ENCODE results near the gene AMFR. TPM values are rescaled to one million over a fixed set of nuclear protein-coding genes. Genes with fewer than 3 reads are reported as not detected.

AMFR gene
- total RNA-seq, 6 experiments from 2014 or later, result 92.2 to 189 (median 137) TPM

DNA sequence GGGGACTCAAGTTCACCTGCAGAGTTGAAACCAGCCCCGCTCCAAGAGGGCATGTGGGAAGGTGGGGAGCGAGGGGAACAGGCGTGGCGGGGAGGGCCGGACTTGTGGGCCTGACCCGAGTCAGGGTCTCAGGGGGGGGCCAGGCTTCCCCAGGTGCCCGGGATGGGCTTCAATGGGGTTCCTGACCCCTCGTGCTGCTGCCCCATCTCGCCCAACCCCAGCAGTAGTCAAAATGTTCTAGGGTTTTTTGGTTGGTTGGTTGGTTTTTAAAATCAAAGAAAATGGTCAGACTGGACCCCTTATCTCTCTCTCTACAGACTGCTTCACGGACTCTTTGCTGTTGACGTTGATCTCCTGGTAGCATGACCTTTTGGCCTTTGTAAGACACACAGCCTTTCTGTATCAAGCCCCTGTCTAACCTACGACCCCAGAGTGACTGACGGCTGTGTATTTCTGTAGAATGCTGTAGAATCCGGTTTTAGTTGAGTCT lies 69.5 kb downstream of the AMFR start:
- intact Hi-C loops (cut with DNase I), result no loop called here
- peaks cover 0 to 2% (median 0%) of the 10 kb centered on the region in 4 donors for H3K36me3 ChIP-seq
- peak overlapping the region in 2 of 3 donors; percentile 38 to 45 for H3K27ac ChIP-seq
- no peaks in the 10 kb centered on the region for H3K9me3 ChIP-seq
- no peak overlapping the region for H3K4me3 ChIP-seq
- TF ChIP-seq, protein P1, sequence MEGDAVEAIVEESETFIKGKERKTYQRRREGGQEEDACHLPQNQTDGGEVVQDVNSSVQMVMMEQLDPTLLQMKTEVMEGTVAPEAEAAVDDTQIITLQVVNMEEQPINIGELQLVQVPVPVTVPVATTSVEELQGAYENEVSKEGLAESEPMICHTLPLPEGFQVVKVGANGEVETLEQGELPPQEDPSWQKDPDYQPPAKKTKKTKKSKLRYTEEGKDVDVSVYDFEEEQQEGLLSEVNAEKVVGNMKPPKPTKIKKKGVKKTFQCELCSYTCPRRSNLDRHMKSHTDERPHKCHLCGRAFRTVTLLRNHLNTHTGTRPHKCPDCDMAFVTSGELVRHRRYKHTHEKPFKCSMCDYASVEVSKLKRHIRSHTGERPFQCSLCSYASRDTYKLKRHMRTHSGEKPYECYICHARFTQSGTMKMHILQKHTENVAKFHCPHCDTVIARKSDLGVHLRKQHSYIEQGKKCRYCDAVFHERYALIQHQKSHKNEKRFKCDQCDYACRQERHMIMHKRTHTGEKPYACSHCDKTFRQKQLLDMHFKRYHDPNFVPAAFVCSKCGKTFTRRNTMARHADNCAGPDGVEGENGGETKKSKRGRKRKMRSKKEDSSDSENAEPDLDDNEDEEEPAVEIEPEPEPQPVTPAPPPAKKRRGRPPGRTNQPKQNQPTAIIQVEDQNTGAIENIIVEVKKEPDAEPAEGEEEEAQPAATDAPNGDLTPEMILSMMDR (IDR thresholded peaks at IDR 0.05), result no peak
- TF ChIP-seq POLR2A (IDR thresholded peaks at IDR 0.05), result no peak
- DNase-seq (peak in 2 of 3 donors; percentile 19 to 43), ATAC-seq (no peak)
- 32% methylated on average over 7 of the region's 14 CpGs for WGBS (ENCODE audit: insufficient coverage, low coverage, low lambda C conversion rate, missing lambda C conversion rate)
- no peaks in the 10 kb centered on the region for H3K27me3 ChIP-seq
- H3K4me1 ChIP-seq, result peaks cover 0 to 13% (median 0%) of the 10 kb centered on the region in 4 donors

DNA sequence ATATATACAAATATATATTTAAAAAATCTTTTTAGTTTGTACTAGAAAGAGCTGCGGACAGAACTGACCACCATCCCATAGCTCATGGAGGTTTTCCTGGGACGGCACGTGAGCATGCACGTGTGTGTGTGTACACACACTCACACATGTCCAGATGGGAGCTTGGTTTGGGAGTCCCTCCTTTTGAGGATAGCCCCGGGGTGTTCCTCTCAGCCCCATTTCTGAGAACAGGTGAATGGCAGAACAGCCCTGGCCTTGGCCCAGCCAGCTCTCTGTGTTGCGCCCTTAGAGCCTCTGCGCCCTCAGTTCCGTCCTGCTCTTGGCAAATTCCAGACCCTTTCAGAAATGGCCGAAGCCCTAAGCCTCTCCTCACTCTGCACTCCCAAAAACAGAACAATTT lies 70.1 kb downstream of the AMFR start:
- Histone ChIP-seq H3K27ac (no peak overlapping the region), H3K4me1 (peaks cover 0 to 13% (median 0%) of the 10 kb centered on the region in 4 donors), H3K9me3 (no peaks in the 10 kb centered on the region), H3K36me3 (no peaks in the 10 kb centered on the region), H3K27me3 (no peaks in the 10 kb centered on the region), H3K4me3 (no peak overlapping the region)
- peak in 2 of 3 donors; percentile 14 to 31 for DNase-seq
- intact Hi-C loops (cut with DNase I), result no loop called here
- WGBS (ENCODE audit: insufficient coverage, low coverage, low lambda C conversion rate, missing lambda C conversion rate), result 94% methylated on average over 6 of the region's 9 CpGs
- TF ChIP-seq POLR2A (IDR thresholded peaks at IDR 0.05), result no peak
- TF ChIP-seq, protein P1 (IDR thresholded peaks at IDR 0.05), result no peak
- ATAC-seq, result no peak

DNA sequence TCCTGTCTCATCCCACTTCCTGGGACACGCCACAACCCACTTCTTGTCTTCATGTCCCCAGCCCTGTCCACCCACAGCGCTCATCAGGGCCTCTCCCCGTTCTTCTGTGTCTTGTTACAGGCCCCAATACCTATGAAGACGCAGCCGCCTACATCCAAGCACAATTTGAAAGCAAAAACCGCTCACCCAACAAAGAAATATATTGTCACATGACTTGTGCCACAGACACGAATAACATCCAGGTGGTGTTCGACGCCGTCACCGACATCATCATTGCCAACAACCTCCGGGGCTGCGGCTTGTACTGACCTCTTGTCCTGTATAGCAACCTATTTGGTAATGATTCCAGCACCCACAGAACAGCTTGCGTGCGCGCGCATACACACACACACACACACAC lies 70.6 kb downstream of the AMFR start:
- Histone ChIP-seq H3K27me3 (no peaks in the 10 kb centered on the region), H3K9me3 (no peaks in the 10 kb centered on the region), H3K4me3 (no peak overlapping the region), H3K27ac (no peak overlapping the region), H3K4me1 (peaks cover 0 to 16% (median 0%) of the 10 kb centered on the region in 4 donors), H3K36me3 (no peaks in the 10 kb centered on the region)
- 77% methylated on average over 12 of the region's 17 CpGs for WGBS (ENCODE audit: insufficient coverage, low coverage, low lambda C conversion rate, missing lambda C conversion rate)
- no peak for ATAC-seq
- intact Hi-C loops (cut with DNase I), result no loop called here
- peak in 2 of 3 donors; percentile 8 to 43 for DNase-seq
- TF ChIP-seq, protein P1 (IDR thresholded peaks at IDR 0.05), result no peak
- TF ChIP-seq POLR2A (IDR thresholded peaks at IDR 0.05), result no peak

DNA sequence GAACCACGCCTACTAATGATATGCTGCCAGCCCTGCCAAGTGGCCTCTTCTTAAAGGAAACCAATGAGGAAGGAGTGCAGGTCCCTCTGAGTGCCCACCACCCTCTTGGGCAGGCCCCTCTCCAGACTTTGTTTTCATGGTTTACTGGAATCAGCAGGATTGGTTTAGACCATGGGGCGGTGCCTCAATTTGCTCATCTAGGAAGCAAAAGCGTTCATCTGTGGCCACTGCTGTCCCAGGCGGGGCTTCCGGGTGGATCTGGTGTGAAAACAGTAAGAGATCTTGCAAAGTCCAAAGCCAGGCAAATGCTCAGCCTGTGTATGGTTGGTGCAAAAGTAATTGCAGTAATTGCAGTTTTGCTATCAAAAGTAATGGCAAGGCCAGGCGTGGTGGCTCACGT lies 71.3 kb downstream of the AMFR start:
- peak in 1 of 3 donors; percentile 18 for DNase-seq
- no peak for ATAC-seq
- intact Hi-C loops (cut with DNase I), result no loop called here
- WGBS (ENCODE audit: insufficient coverage, low coverage, low lambda C conversion rate, missing lambda C conversion rate), result no CpG with 5 or more reads among the region's 7 CpGs
- no peaks in the 10 kb centered on the region for H3K36me3 ChIP-seq
- no peak overlapping the region for H3K4me3 ChIP-seq
- H3K9me3 ChIP-seq, result no peaks in the 10 kb centered on the region
- H3K4me1 ChIP-seq, result peaks cover 0 to 21% (median 0%) of the 10 kb centered on the region in 4 donors
- no peaks in the 10 kb centered on the region for H3K27me3 ChIP-seq
- no peak for TF ChIP-seq POLR2A (IDR thresholded peaks at IDR 0.05)
- TF ChIP-seq, protein P1 (IDR thresholded peaks at IDR 0.05), result no peak
- no peak overlapping the region for H3K27ac ChIP-seq

Data from right lobe of liver (tissue), 6 donors.